Measurements from ENCODE around the gene GMPR.

DNA sequence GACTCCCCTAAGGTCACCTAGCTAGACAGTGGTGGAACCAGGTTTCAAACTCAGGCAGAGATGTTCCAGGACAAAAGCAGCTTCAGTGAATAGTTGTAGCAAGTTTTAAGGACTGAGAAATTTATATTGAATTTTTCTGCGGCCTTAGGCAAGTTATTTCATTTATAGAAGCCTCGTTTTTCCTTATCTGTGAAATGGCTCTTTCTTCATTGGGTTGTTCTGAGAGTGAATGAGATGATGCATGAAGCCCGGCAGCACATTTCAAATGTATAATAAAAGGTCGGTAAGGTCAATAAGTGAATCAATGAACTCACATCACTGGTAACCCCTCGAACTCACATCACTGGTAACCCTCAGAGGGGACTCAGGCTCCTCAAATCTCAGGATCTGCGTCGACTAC lies 1.1 kb upstream of the GMPR start:
- TF ChIP-seq, protein P1, sequence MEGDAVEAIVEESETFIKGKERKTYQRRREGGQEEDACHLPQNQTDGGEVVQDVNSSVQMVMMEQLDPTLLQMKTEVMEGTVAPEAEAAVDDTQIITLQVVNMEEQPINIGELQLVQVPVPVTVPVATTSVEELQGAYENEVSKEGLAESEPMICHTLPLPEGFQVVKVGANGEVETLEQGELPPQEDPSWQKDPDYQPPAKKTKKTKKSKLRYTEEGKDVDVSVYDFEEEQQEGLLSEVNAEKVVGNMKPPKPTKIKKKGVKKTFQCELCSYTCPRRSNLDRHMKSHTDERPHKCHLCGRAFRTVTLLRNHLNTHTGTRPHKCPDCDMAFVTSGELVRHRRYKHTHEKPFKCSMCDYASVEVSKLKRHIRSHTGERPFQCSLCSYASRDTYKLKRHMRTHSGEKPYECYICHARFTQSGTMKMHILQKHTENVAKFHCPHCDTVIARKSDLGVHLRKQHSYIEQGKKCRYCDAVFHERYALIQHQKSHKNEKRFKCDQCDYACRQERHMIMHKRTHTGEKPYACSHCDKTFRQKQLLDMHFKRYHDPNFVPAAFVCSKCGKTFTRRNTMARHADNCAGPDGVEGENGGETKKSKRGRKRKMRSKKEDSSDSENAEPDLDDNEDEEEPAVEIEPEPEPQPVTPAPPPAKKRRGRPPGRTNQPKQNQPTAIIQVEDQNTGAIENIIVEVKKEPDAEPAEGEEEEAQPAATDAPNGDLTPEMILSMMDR (conservative IDR thresholded peaks at IDR 0.05 in 1 of 2, IDR thresholded peaks at IDR 0.05 in 1 of 2; ENCODE audit: extremely low read depth in 1 of 2, insufficient read depth in 1 of 2, low read depth in 1 of 2, low read length in 2 of 2): no peak
- no peak for TF ChIP-seq EZH2 (IDR thresholded peaks at IDR 0.05; ENCODE audit: borderline replicate concordance, low read length)
